ENCODE results near the gene KIR2DL4. TPM values are rescaled to one million over a fixed set of nuclear protein-coding genes. Genes with fewer than 3 reads are reported as not detected.
"Not testable (repeated sequence)": the region's sequence is repeated elsewhere in the genome, so short reads cannot be mapped to it uniquely, and the experiment has no call there.

The KIR2DL4 gene
- total RNA-seq, 1 donor from 2014 or later: not detected

DNA sequence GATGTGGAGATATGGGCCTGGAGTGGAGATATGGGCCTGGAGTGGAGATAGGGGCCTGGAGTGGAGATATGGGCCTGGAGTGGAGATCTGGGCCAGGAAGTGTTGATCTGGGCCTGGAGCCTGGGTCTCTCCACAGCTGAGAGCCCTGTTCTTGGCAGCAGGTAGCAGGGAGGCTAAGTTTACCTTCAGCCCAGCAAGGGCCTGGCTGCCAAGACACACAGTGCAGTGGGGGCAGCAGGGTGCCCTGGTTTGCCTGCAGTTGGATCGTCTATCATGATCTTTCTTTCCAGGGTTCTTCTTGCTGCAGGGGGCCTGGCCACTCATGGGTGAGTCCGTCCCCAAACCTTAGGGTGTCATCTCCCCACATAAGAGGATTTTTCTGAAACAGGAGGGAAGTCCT lies 47.5 kb downstream of the KIR2DL4 start:
- H3K36me3 Mint-ChIP-seq: no peaks in the 10 kb centered on the region
- DNase-seq (ENCODE audit: extremely low spot score, unreplicated experiment): no peak
- H3K27ac Mint-ChIP-seq: no peak overlapping the region
- no peak overlapping the region for H3K4me3 Mint-ChIP-seq
- no peaks in the 10 kb centered on the region for H3K4me1 Mint-ChIP-seq (ENCODE audit: unreplicated experiment)
- peaks cover 14% of the 10 kb centered on the region for H3K9me3 Mint-ChIP-seq
- H3K27me3 Mint-ChIP-seq: no peaks in the 10 kb centered on the region
- TF ChIP-seq, protein P1, sequence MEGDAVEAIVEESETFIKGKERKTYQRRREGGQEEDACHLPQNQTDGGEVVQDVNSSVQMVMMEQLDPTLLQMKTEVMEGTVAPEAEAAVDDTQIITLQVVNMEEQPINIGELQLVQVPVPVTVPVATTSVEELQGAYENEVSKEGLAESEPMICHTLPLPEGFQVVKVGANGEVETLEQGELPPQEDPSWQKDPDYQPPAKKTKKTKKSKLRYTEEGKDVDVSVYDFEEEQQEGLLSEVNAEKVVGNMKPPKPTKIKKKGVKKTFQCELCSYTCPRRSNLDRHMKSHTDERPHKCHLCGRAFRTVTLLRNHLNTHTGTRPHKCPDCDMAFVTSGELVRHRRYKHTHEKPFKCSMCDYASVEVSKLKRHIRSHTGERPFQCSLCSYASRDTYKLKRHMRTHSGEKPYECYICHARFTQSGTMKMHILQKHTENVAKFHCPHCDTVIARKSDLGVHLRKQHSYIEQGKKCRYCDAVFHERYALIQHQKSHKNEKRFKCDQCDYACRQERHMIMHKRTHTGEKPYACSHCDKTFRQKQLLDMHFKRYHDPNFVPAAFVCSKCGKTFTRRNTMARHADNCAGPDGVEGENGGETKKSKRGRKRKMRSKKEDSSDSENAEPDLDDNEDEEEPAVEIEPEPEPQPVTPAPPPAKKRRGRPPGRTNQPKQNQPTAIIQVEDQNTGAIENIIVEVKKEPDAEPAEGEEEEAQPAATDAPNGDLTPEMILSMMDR (conservative IDR thresholded peaks at IDR 0.05): no peak

- Mint-ChIP-seq H3K4me1 (ENCODE audit: unreplicated experiment) (no peaks in the 10 kb centered on the region), H3K36me3 (no peaks in the 10 kb centered on the region), H3K27me3 (no peaks in the 10 kb centered on the region), H3K9me3 (peaks cover 14% of the 10 kb centered on the region), H3K27ac (no peak overlapping the region), H3K4me3 (no peak overlapping the region)
- TF ChIP-seq, protein P1 (conservative IDR thresholded peaks at IDR 0.05): no peak
- no peak for DNase-seq (ENCODE audit: extremely low spot score, unreplicated experiment)
These were observed 47.9 kb downstream of the KIR2DL4 start for GRCh38 chr19:54851353-54851752.

GRCh38 chr19:54855241-54855640 lies 51.8 kb downstream of the KIR2DL4 start:
- H3K4me3 Mint-ChIP-seq; H3K4me1 Mint-ChIP-seq (ENCODE audit: unreplicated experiment); H3K27me3 Mint-ChIP-seq; DNase-seq (ENCODE audit: extremely low spot score, unreplicated experiment); H3K27ac Mint-ChIP-seq; H3K36me3 Mint-ChIP-seq; H3K9me3 Mint-ChIP-seq: not testable (repeated sequence)

GRCh38 chr19:54858476-54858875 lies 55.1 kb downstream of the KIR2DL4 start:
- not testable (repeated sequence) for H3K4me1 Mint-ChIP-seq (ENCODE audit: unreplicated experiment); H3K27me3 Mint-ChIP-seq; DNase-seq (ENCODE audit: extremely low spot score, unreplicated experiment); H3K36me3 Mint-ChIP-seq; H3K4me3 Mint-ChIP-seq; H3K9me3 Mint-ChIP-seq; H3K27ac Mint-ChIP-seq

DNA sequence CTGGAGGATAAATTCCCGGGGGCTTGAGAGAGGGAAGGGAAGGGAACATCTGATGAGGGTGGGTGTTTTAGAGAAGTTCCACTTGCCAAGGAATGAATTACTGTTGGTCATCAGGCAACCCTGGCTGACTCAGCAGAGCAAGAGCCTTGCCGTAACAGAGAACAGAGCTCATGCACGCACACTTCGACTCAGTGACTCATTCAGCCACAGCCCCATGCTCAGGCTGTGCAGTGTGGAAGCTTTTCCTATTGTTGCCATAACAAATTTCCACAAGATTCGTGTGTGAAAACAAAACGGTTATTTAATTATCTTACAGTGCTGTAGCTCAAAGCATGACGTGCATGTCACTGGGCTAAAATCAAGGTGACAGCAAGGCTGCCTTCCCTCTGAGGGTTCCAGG lies 56.0 kb downstream of the KIR2DL4 start:
- H3K36me3 Mint-ChIP-seq; H3K4me3 Mint-ChIP-seq; DNase-seq (ENCODE audit: extremely low spot score, unreplicated experiment); H3K9me3 Mint-ChIP-seq; H3K27me3 Mint-ChIP-seq; H3K27ac Mint-ChIP-seq; H3K4me1 Mint-ChIP-seq (ENCODE audit: unreplicated experiment): not testable (repeated sequence)

- H3K27ac Mint-ChIP-seq; H3K4me3 Mint-ChIP-seq; DNase-seq (ENCODE audit: extremely low spot score, unreplicated experiment); H3K27me3 Mint-ChIP-seq; H3K36me3 Mint-ChIP-seq; H3K9me3 Mint-ChIP-seq; H3K4me1 Mint-ChIP-seq (ENCODE audit: unreplicated experiment): not testable (repeated sequence)
These were observed 60.0 kb downstream of the KIR2DL4 start for GRCh38 chr19:54863459-54863858.

Other genes with a start within 250 kb of the KIR2DL4 start
- not detected in 2 replicates for gene LILRA2, start 229.8 kb upstream of the KIR2DL4 start, total RNA-seq (ENCODE audit: low replicate concordance)
- not detected in 2 replicates for gene LILRA1, start 210.0 kb upstream of the KIR2DL4 start, total RNA-seq (ENCODE audit: low replicate concordance)
- not detected in 2 replicates for gene LILRB1, start 173.1 kb upstream of the KIR2DL4 start, total RNA-seq (ENCODE audit: low replicate concordance)
- not detected in 2 replicates for gene LILRB4, start 140.6 kb upstream of the KIR2DL4 start, total RNA-seq (ENCODE audit: low replicate concordance)
- not detected in 2 replicates for gene KIR3DL3, start 79.2 kb upstream of the KIR2DL4 start, total RNA-seq (ENCODE audit: low replicate concordance)
- gene KIR2DL3, start 65.1 kb upstream of the KIR2DL4 start, total RNA-seq (ENCODE audit: low replicate concordance): not detected in 2 replicates
- not detected in 2 replicates for gene KIR2DL1, start 33.8 kb upstream of the KIR2DL4 start, total RNA-seq (ENCODE audit: low replicate concordance)
- gene KIR3DL1, start 12.9 kb downstream of the KIR2DL4 start, total RNA-seq (ENCODE audit: low replicate concordance): not detected in 2 replicates
- gene KIR2DS4, start 29.1 kb downstream of the KIR2DL4 start, total RNA-seq (ENCODE audit: low replicate concordance): not detected in 2 replicates
- gene KIR3DL2, start 46.8 kb downstream of the KIR2DL4 start, total RNA-seq (ENCODE audit: low replicate concordance): not detected in 2 replicates
- gene FCAR, start 70.6 kb downstream of the KIR2DL4 start, total RNA-seq (ENCODE audit: low replicate concordance): not detected in 2 replicates
- not detected in 2 replicates for gene NCR1, start 102.5 kb downstream of the KIR2DL4 start, total RNA-seq (ENCODE audit: low replicate concordance)
- 0.98 TPM in 1 of 2 replicates, not detected in the other for gene NLRP7, start 143.9 kb downstream of the KIR2DL4 start, total RNA-seq (ENCODE audit: low replicate concordance)
- gene NLRP2, start 162.8 kb downstream of the KIR2DL4 start, total RNA-seq (ENCODE audit: low replicate concordance): 35.6 and 65.4 TPM in 2 replicates
- gene GP6, start 234.7 kb downstream of the KIR2DL4 start, total RNA-seq (ENCODE audit: low replicate concordance): 0.22 and 0.93 TPM in 2 replicates